GM12801 (cell line): ENCODE data around the gene ANO10.

Experiments used
- TF ChIP-seq, protein P1 (sequence below): IDR thresholded peaks from one replicate; pipeline ENCODE4 v1.5.1; 2011; ENCODE audit warnings: control low read depth; ENCODE audit not compliant: insufficient read length; ENCODE audit errors: extremely low read depth

The ANO10 gene

GRCh38 chr3:43451670-43452254, 170.0 kb downstream of the ANO10 start:
- TF ChIP-seq, protein P1, sequence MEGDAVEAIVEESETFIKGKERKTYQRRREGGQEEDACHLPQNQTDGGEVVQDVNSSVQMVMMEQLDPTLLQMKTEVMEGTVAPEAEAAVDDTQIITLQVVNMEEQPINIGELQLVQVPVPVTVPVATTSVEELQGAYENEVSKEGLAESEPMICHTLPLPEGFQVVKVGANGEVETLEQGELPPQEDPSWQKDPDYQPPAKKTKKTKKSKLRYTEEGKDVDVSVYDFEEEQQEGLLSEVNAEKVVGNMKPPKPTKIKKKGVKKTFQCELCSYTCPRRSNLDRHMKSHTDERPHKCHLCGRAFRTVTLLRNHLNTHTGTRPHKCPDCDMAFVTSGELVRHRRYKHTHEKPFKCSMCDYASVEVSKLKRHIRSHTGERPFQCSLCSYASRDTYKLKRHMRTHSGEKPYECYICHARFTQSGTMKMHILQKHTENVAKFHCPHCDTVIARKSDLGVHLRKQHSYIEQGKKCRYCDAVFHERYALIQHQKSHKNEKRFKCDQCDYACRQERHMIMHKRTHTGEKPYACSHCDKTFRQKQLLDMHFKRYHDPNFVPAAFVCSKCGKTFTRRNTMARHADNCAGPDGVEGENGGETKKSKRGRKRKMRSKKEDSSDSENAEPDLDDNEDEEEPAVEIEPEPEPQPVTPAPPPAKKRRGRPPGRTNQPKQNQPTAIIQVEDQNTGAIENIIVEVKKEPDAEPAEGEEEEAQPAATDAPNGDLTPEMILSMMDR, result no peak

DNA sequence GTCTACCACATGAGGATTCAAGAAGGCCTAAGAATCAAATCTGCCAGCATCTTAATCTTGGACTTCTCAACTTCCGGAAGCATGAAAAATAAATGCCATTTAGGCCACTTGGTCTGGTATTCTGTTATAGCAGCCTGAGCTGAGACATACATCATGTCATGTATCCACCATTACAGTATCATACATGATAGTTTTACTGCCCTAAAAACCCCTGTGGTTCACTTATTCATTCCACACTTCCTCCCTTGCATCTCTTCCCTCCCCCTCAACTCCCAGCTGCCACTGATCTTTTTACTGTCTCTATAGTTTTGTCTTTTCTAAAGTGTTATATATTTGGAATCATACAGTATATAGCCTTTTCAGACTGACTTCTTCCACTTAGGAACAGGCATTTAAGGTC, 173.7 kb downstream of the ANO10 start:
- TF ChIP-seq, protein P1, result no peak

- TF ChIP-seq, protein P1, result no peak
Observed at GRCh38 chr3:43445820-43446219, 176.0 kb downstream of the ANO10 start.

GRCh38 chr3:43442872-43443395, 178.9 kb downstream of the ANO10 start:
- TF ChIP-seq, protein P1, result no peak

DNA sequence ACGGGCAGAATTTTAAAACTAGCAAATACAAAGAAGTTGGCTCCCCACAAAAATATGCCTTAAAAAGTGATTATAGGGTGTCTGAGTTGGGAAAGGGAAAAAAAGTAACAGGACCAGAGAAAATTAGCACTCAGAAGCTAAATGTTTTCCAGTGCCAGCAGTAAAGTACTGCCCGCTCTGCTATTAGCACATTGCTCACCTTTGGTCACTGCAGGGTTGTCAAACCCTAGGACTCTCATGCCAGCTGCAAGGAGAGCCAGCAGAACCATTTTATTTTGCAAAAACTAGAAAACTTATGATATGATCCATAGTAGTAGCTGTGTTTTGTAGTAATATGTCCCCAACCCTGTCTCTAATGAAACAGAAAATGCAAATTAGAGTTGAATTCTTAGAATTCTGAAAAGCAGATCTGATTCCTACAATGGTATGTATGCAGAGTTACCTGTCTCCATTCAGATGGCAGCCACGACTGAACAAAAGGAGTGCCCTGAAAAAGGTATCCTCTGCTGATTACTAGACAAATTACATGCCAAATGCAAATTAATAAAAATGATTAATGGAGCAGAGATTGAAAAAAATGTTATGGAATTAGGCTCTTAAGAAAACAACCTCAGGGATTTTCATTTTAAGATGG, 185.2 kb downstream of the ANO10 start:
- TF ChIP-seq, protein P1, result no peak

DNA sequence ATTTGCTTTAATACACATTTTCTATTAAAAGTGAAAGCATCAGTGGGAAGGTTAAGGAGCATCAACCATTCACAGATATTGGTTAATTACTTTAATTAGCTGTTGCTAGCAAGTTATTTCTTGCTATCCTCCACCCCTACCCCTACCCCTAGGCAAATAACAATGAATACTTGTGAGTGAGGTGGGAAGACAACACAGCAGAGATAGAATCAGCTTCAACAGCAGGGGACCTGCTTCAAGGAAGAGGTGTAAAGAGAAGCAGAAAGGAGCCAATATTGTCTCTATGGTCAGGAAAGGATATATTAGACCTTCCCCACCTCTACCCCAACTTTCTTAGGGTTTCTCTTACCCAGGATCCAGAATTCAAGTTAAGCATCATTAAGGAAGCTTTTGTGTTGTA, 186.1 kb downstream of the ANO10 start:
- TF ChIP-seq, protein P1, result no peak

GRCh38 chr3:43434431-43434830, 187.4 kb downstream of the ANO10 start:
- TF ChIP-seq, protein P1, result no peak
